ENCODE measurements around the gene CREB3L2. TPM values are rescaled to one million over a fixed set of nuclear protein-coding genes. Genes with fewer than 3 reads are reported as not detected.

CREB3L2 gene
- total RNA-seq, 4 donors from 2014 or later: 2.8 to 12.0 (median 5.4) TPM

DNA sequence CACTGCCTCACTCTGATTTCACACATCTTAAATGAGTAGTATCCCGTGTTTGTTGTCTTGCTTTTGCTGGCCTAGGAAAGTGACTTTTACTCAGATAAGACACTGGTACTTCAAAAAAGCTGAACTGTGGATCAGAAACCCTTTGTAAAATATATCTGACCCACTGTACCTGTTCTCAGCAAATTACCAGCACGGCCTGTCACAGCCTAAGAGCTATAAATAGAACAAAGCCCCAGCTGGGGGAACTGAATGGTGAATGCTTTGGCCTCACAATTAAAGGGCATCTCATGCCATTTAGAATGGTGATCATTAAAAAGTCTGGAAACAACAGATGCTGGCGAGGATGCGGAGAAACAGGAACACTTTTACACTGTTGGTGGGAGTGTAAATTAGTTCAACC, 76.1 kb downstream of the CREB3L2 start:
- H3K27me3 ChIP-seq: no peaks in the 10 kb centered on the region
- no peak overlapping the region for H3K4me3 ChIP-seq
- peaks cover 0 to 11% of the 10 kb centered on the region in 2 donors for H3K36me3 ChIP-seq
- no peaks in the 10 kb centered on the region for H3K9me3 ChIP-seq
- DNase-seq (no peak), ATAC-seq (no peak)
- in situ Hi-C loops (cut with MboI; ENCODE audit: low sequenced_read_pairs in 4 of 4): no loop called here
- TF ChIP-seq, protein P1, sequence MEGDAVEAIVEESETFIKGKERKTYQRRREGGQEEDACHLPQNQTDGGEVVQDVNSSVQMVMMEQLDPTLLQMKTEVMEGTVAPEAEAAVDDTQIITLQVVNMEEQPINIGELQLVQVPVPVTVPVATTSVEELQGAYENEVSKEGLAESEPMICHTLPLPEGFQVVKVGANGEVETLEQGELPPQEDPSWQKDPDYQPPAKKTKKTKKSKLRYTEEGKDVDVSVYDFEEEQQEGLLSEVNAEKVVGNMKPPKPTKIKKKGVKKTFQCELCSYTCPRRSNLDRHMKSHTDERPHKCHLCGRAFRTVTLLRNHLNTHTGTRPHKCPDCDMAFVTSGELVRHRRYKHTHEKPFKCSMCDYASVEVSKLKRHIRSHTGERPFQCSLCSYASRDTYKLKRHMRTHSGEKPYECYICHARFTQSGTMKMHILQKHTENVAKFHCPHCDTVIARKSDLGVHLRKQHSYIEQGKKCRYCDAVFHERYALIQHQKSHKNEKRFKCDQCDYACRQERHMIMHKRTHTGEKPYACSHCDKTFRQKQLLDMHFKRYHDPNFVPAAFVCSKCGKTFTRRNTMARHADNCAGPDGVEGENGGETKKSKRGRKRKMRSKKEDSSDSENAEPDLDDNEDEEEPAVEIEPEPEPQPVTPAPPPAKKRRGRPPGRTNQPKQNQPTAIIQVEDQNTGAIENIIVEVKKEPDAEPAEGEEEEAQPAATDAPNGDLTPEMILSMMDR (IDR thresholded peaks at IDR 0.05 in 4 of 5, conservative IDR thresholded peaks at IDR 0.05 in 1 of 5): no peak
- TF ChIP-seq POLR2A (IDR thresholded peaks at IDR 0.05): no peak
- peaks cover 0 to 6% of the 10 kb centered on the region in 2 donors for H3K4me1 ChIP-seq
- H3K27ac ChIP-seq: no peak overlapping the region
- intact Hi-C loops (cut with DNase I; ENCODE audit: low total_unique reads): no loop called here

DNA sequence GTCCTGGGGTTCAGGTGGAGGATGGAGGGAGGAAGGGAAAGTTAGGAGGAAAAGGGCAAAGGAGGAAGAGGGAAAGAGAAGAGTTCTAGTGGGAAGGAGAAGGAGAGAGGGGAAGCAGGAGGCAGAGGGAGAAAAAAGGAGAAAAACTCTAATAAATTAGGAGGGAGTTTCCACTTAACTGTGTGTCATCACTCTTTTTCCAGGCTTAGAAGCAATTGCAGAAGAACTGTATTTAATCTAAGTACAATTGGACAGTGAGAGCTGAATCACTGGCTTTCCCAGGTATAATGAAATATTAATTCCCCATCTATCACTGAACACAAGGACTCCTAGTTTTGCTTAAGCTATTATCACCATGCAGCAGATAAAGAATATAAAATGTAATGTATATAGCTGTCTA, 76.8 kb downstream of the CREB3L2 start:
- ATAC-seq: no peak
- no peaks in the 10 kb centered on the region for H3K9me3 ChIP-seq
- intact Hi-C loops (cut with DNase I; ENCODE audit: low total_unique reads): no loop called here
- TF ChIP-seq, protein P1 (IDR thresholded peaks at IDR 0.05 in 4 of 5, conservative IDR thresholded peaks at IDR 0.05 in 1 of 5): no peak
- TF ChIP-seq POLR2A (IDR thresholded peaks at IDR 0.05): no peak
- no peak overlapping the region for H3K27ac ChIP-seq
- no peak for DNase-seq
- in situ Hi-C loops (cut with MboI; ENCODE audit: low sequenced_read_pairs in 4 of 4): no loop called here
- H3K36me3 ChIP-seq: peaks cover 0 to 11% of the 10 kb centered on the region in 2 donors
- H3K4me3 ChIP-seq: no peak overlapping the region
- peaks cover 0 to 6% of the 10 kb centered on the region in 2 donors for H3K4me1 ChIP-seq
- H3K27me3 ChIP-seq: no peaks in the 10 kb centered on the region

DNA sequence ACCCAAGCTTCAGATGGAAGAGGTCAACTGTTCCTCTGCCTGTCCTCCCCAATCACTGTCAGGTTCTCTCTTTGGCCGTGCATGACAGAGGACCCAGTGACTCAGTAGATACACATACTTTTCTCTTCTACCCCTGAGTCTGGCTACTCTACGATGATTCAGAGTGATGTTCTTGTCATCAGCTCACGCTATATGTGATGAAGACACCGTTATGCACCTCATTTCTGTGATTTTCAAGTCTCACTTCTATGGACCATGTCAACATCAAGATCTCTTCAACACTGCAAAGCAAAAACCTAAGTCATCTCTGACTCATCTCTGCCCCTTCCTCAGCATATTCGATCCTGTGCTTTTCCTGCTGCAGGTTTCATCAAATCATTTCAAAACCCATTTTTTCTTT, 78.5 kb downstream of the CREB3L2 start:
- Histone ChIP-seq H3K4me3 (no peak overlapping the region), H3K9me3 (no peaks in the 10 kb centered on the region), H3K4me1 (peaks cover 0 to 6% of the 10 kb centered on the region in 2 donors), H3K36me3 (peaks cover 0 to 11% of the 10 kb centered on the region in 2 donors), H3K27ac (no peak overlapping the region), H3K27me3 (no peaks in the 10 kb centered on the region)
- ATAC-seq (no peak), DNase-seq (no peak)
- no peak for TF ChIP-seq POLR2A (IDR thresholded peaks at IDR 0.05)
- TF ChIP-seq, protein P1 (IDR thresholded peaks at IDR 0.05 in 4 of 5, conservative IDR thresholded peaks at IDR 0.05 in 1 of 5): no peak
- in situ Hi-C loops (cut with MboI; ENCODE audit: low sequenced_read_pairs in 4 of 4) (no loop called here), intact Hi-C loops (cut with DNase I; ENCODE audit: low total_unique reads) (no loop called here)

DNA sequence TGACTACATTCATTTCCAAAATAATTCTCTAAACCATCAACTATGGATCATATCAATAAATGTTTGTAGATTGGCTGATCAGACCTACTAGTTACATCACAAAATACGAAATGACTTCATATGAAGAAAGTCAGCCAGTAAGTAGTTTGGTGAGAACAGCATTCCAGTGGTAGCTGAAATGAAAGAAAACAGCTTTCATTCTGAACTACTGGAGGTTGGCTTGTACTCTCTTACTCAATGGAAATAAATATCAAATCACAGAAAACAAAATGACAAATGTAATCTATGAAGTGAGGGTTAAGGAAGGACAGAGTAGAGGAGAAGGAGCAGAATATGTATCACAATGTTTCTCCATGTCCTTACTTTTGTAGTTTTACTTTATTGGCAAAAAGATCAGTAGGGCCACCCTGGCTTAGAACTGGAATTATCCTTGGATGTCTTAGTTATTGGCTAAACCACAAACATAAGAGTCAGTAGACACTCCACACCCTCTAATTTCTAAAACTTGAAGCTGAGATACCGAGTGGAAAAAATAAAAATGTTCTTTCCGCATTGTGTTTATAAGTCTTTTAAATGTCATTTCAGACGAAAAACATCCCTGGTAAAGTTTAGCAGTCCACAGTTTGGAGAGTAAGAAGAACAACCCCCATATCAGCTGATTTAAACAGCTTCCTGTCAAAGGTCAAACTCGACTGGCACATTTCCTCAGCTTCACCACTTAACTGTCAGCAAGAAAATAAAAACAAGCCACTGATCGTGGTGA, 81.1 kb downstream of the CREB3L2 start:
- ATAC-seq: no peak
- no peak for DNase-seq
- Histone ChIP-seq H3K4me3 (no peak overlapping the region), H3K9me3 (no peaks in the 10 kb centered on the region), H3K27me3 (no peaks in the 10 kb centered on the region), H3K4me1 (peaks cover 0 to 6% of the 10 kb centered on the region in 2 donors), H3K27ac (no peak overlapping the region), H3K36me3 (no peaks in the 10 kb centered on the region)
- no peak for TF ChIP-seq POLR2A (IDR thresholded peaks at IDR 0.05)
- TF ChIP-seq, protein P1 (IDR thresholded peaks at IDR 0.05 in 4 of 5, conservative IDR thresholded peaks at IDR 0.05 in 1 of 5): no peak
- intact Hi-C loops (cut with DNase I; ENCODE audit: low total_unique reads) (no loop called here), in situ Hi-C loops (cut with MboI; ENCODE audit: low sequenced_read_pairs in 4 of 4) (no loop called here)
